HG02885 (cell line): ENCODE data around the gene EIF5.
"Not testable (repeated sequence)": the region's sequence is repeated elsewhere in the genome, so short reads cannot be mapped to it uniquely, and the experiment has no call there.

Experiments used
- ATAC-seq: cut with Tn5 transposase; IDR thresholded peaks from one replicate; pipeline ENCODE4 v1.9.1; 2021; ENCODE audit warnings: mild to moderate bottlenecking; ENCODE audit not compliant: unreplicated experiment, poor library complexity

The EIF5 gene

GRCh38 chr14:103332143-103332919 lies 1.7 kb upstream of the EIF5 start:
- ATAC-seq: no peak

GRCh38 chr14:103334644-103335622 lies 896 bp downstream of the EIF5 start:
- peak; percentile 23 for ATAC-seq

GRCh38 chr14:103336191-103336590 lies 2.2 kb downstream of the EIF5 start:
- ATAC-seq: no peak

GRCh38 chr14:103337794-103338193 lies 3.8 kb downstream of the EIF5 start:
- ATAC-seq: no peak

- no peak for ATAC-seq
These were observed 5.5 kb downstream of the EIF5 start for GRCh38 chr14:103339561-103339960.

- ATAC-seq: no peak
These were observed 6.6 kb downstream of the EIF5 start for GRCh38 chr14:103340480-103341212.

- ATAC-seq: no peak
These were observed 7.5 kb downstream of the EIF5 start for GRCh38 chr14:103341250-103342129.

- ATAC-seq: no peak
These were observed 9.3 kb downstream of the EIF5 start for GRCh38 chr14:103343164-103343879.

- no peak for ATAC-seq
These were observed 10.1 kb downstream of the EIF5 start for GRCh38 chr14:103343905-103344797.

- no peak for ATAC-seq
These were observed 12.2 kb downstream of the EIF5 start for GRCh38 chr14:103346286-103346685.

- ATAC-seq: no peak
These were observed 13.2 kb downstream of the EIF5 start for GRCh38 chr14:103347091-103347815.

GRCh38 chr14:103348154-103348553 lies 14.1 kb downstream of the EIF5 start:
- ATAC-seq: no peak

- no peak for ATAC-seq
These were observed 15.9 kb downstream of the EIF5 start for GRCh38 chr14:103349982-103350381.

- ATAC-seq: no peak
These were observed 19.3 kb downstream of the EIF5 start for GRCh38 chr14:103353362-103353761.

- ATAC-seq: no peak
These were observed 20.1 kb downstream of the EIF5 start for GRCh38 chr14:103354141-103354540.

- no peak for ATAC-seq
These were observed 22.1 kb downstream of the EIF5 start for GRCh38 chr14:103356024-103356682.

- not testable (repeated sequence) for ATAC-seq
These were observed 23.5 kb downstream of the EIF5 start for GRCh38 chr14:103357552-103357951.
